GM12878 (cell line): ENCODE measurements around the gene ENDOD1. TPM values are rescaled to one million over a fixed set of nuclear protein-coding genes. Genes with fewer than 3 reads are reported as not detected.

Experiments used
- ATF7 ChIP-seq: fragments of 450-650 bp; IDR thresholded peaks from 2 replicates; pipeline ENCODE4 v1.6.1; 2016; ENCODE audit warnings: low read depth, mild to moderate bottlenecking
- CTCF ChIP-seq, 3 experiments: IDR thresholded peaks in 2 of 3; conservative IDR thresholded peaks in 1 of 3; 2 replicates each; pipeline ENCODE4 v1.5.1; 2011; ENCODE audit warnings: low read depth in 3 of 3, low read length in 3 of 3, mild to moderate bottlenecking in 3 of 3, control low read depth in 2 of 3, moderate library complexity in 2 of 3, inconsistent platforms in 1 of 3, mixed read lengths in 1 of 3; ENCODE audit not compliant: control insufficient read depth in 2 of 3, insufficient read depth in 1 of 3; ENCODE audit errors: extremely low read depth in 1 of 3
- E4F1 ChIP-seq: fragments of 450-650 bp; IDR thresholded peaks from 2 replicates; pipeline ENCODE4 v1.6.1; 2018; ENCODE audit warnings: borderline replicate concordance, mild to moderate bottlenecking; ENCODE audit not compliant: partially characterized antibody
- ETV6 ChIP-seq, 2 experiments: fragments of 450-650 bp in 1 of 2; IDR thresholded peaks in 1 of 2; conservative IDR thresholded peaks in 1 of 2; 2 replicates each; pipeline ENCODE4 v1.6.1; 2014; ENCODE audit warnings: antibody characterized with exemption in 1 of 2, borderline replicate concordance in 1 of 2, low read depth in 1 of 2, mild to moderate bottlenecking in 1 of 2, moderate library complexity in 1 of 2
- FOS ChIP-seq: IDR thresholded peaks from 3 replicates; pipeline ENCODE4 v1.6.1; 2011; ENCODE audit warnings: borderline replicate concordance; ENCODE audit not compliant: insufficient read length; ENCODE audit errors: extremely low read depth
- LARP7 ChIP-seq: fragments of 450-650 bp; IDR thresholded peaks from 2 replicates; pipeline ENCODE4 v1.6.1; 2017; ENCODE audit warnings: mild to moderate bottlenecking
- MYB ChIP-seq: fragments of 150-350 bp; IDR thresholded peaks from 2 replicates; pipeline ENCODE4 v1.6.1; 2014; ENCODE audit warnings: mild to moderate bottlenecking, low read depth, low read length, borderline replicate concordance
- NFXL1 ChIP-seq: fragments of 450-650 bp; IDR thresholded peaks from 2 replicates; pipeline ENCODE4 v1.6.1; 2017; ENCODE audit warnings: antibody characterized with exemption, mild to moderate bottlenecking, borderline replicate concordance
- NFYA ChIP-seq: IDR thresholded peaks from 2 replicates; pipeline ENCODE4 v1.6.1; 2011; ENCODE audit warnings: low read depth, mild to moderate bottlenecking, low read length, improper control_type of control experiment, borderline replicate concordance
- NR2F1 ChIP-seq: fragments of 450-650 bp; conservative IDR thresholded peaks from 2 replicates; pipeline ENCODE4 v1.6.1; 2017; ENCODE audit warnings: mild to moderate bottlenecking
- PKNOX1 ChIP-seq: fragments of 450-650 bp; IDR thresholded peaks from 2 replicates; pipeline ENCODE4 v1.6.1; 2016; ENCODE audit warnings: mild to moderate bottlenecking
- POLR2AphosphoS5 ChIP-seq: IDR thresholded peaks from 2 replicates; pipeline ENCODE4 v1.6.1; 2011; ENCODE audit warnings: mild to moderate bottlenecking, low read length, inconsistent platforms
- RB1 ChIP-seq: fragments of 450-650 bp; formaldehyde crosslinking; IDR thresholded peaks from 2 replicates; pipeline ENCODE4 v1.6.1; 2017; ENCODE audit warnings: mild to moderate bottlenecking, borderline replicate concordance
- RCOR1 ChIP-seq: conservative IDR thresholded peaks from 2 replicates; pipeline ENCODE4 v1.6.1; 2012; ENCODE audit warnings: low read depth, low read length, improper control_type of control experiment
- SMAD1 ChIP-seq: fragments of 450-650 bp; IDR thresholded peaks from 2 replicates; pipeline ENCODE4 v1.6.1; 2018; ENCODE audit warnings: mild to moderate bottlenecking, low read depth; ENCODE audit not compliant: partially characterized antibody
- SMARCA5 ChIP-seq: fragments of 450-650 bp; IDR thresholded peaks from 2 replicates; pipeline ENCODE4 v1.6.1; 2017; ENCODE audit warnings: mild to moderate bottlenecking
- SREBF2 ChIP-seq: IDR thresholded peaks from 2 replicates; pipeline ENCODE4 v1.6.1; 2012; ENCODE audit warnings: mild to moderate bottlenecking, low read length
- SUPT20H ChIP-seq: IDR thresholded peaks from 2 replicates; pipeline ENCODE4 v1.6.1; 2011; ENCODE audit warnings: low read depth, mild to moderate bottlenecking, low read length, moderate library complexity, borderline replicate concordance; ENCODE audit not compliant: control insufficient read depth
- TCF12 ChIP-seq: IDR thresholded peaks from 2 replicates; pipeline ENCODE4 v1.6.1; 2011; ENCODE audit warnings: low read depth, mild to moderate bottlenecking, low read length
- TCF7 ChIP-seq: IDR thresholded peaks from 2 replicates; pipeline ENCODE4 v1.6.1; 2014; ENCODE audit warnings: antibody characterized with exemption, borderline replicate concordance
- ZBTB33 ChIP-seq: fragments of 450-650 bp; IDR thresholded peaks from 2 replicates; pipeline ENCODE4 v1.6.1; 2017; ENCODE audit warnings: mild to moderate bottlenecking
- ZNF24 ChIP-seq: fragments of 450-650 bp; IDR thresholded peaks from 2 replicates; pipeline ENCODE4 v1.6.1; 2017; ENCODE audit warnings: antibody characterized with exemption, mild to moderate bottlenecking
- polyA plus RNA-seq, 11 experiments: library from polyadenylated mRNA; depleted of rRNA in 4 of 11; unstranded in 6 of 11; stranded (reverse) in 5 of 11; fragments of >200 nt; fragmentation: Nextera tagmentation in 4 of 11; fragmentation: Illumina TruSeq in 1 of 11; extraction: Ambion mirVana in 4 of 11; extraction: Trizol in 1 of 11; gene quantifications; 1 replicate in 1 of 11; 2 replicates in 10 of 11; pipeline versions ENCODE4 v1.2.1 to v1.2.3, GENCODE V29; 2011 to 2016; ENCODE audit warnings: inconsistent platforms in 2 of 11, missing spikeins in 2 of 11, low read depth in 1 of 11
- total RNA-seq, 4 experiments: library from RNA; depleted of rRNA in 3 of 4; stranded (reverse); fragments of >200 nt in 3 of 4; fragmentation: Illumina TruSeq in 1 of 4; extraction: Trizol in 1 of 4; gene quantifications; 2 replicates each; pipeline versions ENCODE4 v1.2.1 to v1.2.3, GENCODE V29; 2013 to 2021

ENDOD1 gene
- total and polyA plus RNA-seq, 10 of the 15 experiments (the other 5 are each of a cell fraction or from before 2014, with no cell fraction given), result 6.0 to 30.0 (median 12.1) TPM

GRCh38 chr11:95089620-95090542 lies at the start of gene ENDOD1 (continued):
- TF ChIP-seq E4F1 (no peak), NFXL1 (no peak), SMARCA5 (peak; percentile 86; the same call in 1 of the 2 replicates), ATF7 (no peak), TCF12 (0 out of 2 replicates have a peak, but pooled peaks have one; percentile 17), SMAD1 (no peak), SUPT20H (no peak), TCF7 (no peak), LARP7 (peak; percentile 86), ZBTB33 (no peak), RB1 (peak; percentile 83; the same call in 1 of the 2 replicates), FOS (no peak), NR2F1 (peak; percentile 50; the same call in 1 of the 2 replicates), CTCF (IDR thresholded peaks at IDR 0.05 in 2 of 3, conservative IDR thresholded peaks at IDR 0.05 in 1 of 3; ENCODE audit: control insufficient read depth in 2 of 3, extremely low read depth in 1 of 3, insufficient read depth in 1 of 3, low read depth in 3 of 3, low read length in 3 of 3) (peak in 1 of 3 experiments; percentile 9; a peak in 1 of 6 replicates), PKNOX1 (no peak), ZNF24 (peak; percentile 55; the same call in 1 of the 2 replicates), ETV6 (conservative IDR thresholded peaks at IDR 0.05 in 1 of 2, IDR thresholded peaks at IDR 0.05 in 1 of 2; ENCODE audit: borderline replicate concordance in 1 of 2, low read depth in 1 of 2) (no peak), MYB (no peak), NFYA (no peak), SREBF2 (no peak), RCOR1 (no peak), POLR2AphosphoS5 (peak; percentile 69; the same call in 1 of the 2 replicates)
